Occipital lobe (tissue), 2 donors: Measurements from ENCODE around the gene TXK. TPM values are rescaled to one million over a fixed set of nuclear protein-coding genes. Genes with fewer than 3 reads are reported as not detected.
"Not testable (repeated sequence)": the region's sequence is repeated elsewhere in the genome, so short reads cannot be mapped to it uniquely, and the experiment has no call there.

Experiments
- DNase-seq: peaks from one replicate; lab custom pipeline; 2025; lab: John Stamatoyannopoulos, UW
- total RNA-seq: library from RNA; depleted of rRNA; stranded (reverse); fragments of >200 nt; gene quantifications from one replicate; pipeline ENCODE4 v1.2.3, GENCODE V29; 2014

TXK gene
- total RNA-seq, result 3.1 TPM

- no peak for DNase-seq
Measured at GRCh38 chr4:48134081-48134480, at the start of gene TXK. TXK (minus strand) TSS chr4:48134250; CDS start chr4:48134170, 80 bp downstream.

GRCh38 chr4:48180234-48180633 is 46.2 kb upstream of the TXK start:
- DNase-seq, result no peak

DNA sequence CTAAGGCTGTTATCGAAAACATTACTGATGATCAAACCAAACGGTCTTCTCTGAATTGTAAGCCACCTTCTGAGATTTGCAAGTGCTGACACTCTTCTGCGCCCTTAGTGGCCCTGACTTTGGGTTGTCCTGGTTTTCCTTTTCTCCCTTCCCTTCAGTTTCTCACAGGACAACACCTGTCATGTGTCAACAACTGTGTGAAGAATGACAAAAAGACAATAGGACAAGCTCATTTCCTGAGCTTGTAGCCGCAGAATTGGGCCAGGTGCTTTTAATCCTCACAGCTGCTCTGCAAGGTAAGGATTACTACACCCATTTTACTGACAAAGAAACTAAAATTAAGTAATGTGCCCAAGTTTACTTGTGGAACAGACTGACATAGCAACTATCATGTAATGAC is 44.9 kb upstream of the TXK start:
- no peak for DNase-seq

DNA sequence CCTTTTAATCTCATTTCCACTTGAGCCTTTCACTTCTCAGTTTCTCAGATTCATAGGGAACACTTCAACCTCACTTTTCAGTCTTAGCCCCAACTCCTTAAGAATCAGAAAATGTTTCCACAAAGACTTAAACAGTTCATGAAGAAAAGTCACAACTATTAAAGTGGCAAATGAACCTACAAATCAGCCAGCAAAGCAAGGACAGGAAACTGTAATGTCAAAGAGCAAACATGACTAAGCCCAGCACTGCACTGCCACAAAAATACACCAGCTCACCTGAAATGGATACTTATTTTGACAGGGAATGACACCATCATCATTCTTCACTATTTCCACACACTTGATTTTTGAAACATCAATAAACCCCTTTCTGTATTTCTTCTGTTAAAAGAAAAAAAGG is 41.8 kb upstream of the TXK start:
- DNase-seq, result no peak

GRCh38 chr4:48175328-48175727 is 41.3 kb upstream of the TXK start:
- DNase-seq, result no peak

GRCh38 chr4:48173056-48173991 is 39.3 kb upstream of the TXK start:
- peak; percentile 12 for DNase-seq

- no peak for DNase-seq
Measured at GRCh38 chr4:48172651-48173050, 38.6 kb upstream of the TXK start.

DNA sequence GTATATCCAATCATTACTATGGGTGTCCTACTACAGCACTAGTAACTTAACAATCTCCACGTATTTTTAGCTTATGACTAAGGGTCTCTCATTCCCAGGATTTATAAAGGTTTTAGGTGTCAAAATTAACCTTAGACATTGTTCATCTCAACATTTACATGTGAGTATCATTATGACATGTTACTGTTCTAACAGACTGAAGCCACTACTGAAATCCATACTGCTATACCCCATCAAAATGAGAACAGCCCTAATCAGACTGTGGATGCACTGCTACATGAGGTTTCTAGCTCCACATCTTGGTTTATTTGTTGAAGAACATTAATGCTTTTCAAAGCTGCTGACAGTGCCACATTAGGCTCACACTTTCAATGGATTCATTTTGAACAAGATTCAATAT is 35.6 kb upstream of the TXK start:
- DNase-seq, result no peak

DNA sequence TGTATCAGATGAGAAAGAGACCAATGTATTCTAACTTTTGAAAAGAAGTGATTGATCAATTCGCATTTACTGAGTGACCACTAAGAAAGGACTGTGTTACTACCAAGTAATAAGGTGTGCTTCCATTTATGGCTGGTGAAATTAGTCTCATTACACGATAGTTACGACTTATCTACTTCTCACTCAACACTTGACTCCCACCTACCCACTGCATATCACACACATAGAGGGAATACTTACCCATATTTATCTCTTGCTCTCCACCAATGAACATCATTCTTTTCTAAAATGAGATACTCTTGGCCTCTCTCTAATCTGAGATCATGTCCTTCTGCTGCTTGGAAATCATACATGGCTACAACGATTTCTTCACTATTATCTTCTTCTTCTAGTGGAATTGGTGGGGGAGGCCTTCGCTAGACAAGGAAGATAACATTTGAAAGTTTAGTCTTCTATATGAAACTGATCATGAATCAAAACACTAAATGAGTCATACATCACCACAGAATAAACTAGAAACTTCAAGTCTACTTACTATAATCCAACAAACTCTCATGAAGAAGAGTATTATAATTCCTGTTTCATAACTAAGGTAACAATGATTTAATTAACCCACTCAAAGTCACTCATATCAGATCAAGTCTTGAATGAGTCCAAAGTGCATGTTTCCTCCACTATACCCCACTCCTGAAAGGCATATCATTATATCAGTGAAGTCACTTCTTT is 33.7 kb upstream of the TXK start:
- DNase-seq, result no peak

DNA sequence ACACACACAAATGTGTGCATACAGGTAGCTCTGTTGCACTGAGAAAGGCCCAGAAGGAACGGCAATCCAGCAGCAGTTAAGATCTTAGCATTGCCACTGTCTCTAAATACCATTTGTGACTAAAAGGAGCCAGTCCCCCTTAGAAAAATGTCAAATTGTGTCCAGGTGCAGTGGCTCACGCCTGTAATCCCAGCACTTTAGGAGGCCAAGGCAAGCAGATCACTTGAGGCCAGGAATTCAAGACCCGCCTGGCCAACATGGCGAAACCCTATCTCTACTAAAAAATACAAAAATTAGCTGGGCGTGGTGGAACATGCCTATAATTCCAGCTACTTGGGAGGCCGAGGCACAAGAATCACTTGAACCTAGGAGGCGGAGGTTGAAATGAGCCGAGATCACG is 30.5 kb upstream of the TXK start:
- DNase-seq, result not testable (repeated sequence)

DNA sequence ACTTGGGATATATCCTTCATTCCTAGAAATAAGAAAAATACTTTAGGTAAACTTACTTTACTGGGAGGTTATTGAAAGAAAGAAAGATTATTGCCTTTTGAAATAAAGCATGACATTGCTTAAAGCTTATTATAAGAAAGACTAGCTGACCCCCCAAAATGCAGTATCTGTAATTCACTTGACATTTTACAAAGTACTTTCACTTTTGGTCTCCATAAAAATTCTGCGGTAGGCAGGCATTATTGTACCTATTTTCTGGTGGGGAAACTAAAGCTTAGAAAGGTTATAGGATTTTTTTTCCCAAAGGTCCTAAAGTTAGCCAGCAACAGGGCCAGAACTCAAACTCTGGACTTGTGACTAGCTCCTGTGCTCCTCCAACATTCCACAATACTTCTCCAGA is 29.7 kb upstream of the TXK start:
- DNase-seq, result no peak

DNA sequence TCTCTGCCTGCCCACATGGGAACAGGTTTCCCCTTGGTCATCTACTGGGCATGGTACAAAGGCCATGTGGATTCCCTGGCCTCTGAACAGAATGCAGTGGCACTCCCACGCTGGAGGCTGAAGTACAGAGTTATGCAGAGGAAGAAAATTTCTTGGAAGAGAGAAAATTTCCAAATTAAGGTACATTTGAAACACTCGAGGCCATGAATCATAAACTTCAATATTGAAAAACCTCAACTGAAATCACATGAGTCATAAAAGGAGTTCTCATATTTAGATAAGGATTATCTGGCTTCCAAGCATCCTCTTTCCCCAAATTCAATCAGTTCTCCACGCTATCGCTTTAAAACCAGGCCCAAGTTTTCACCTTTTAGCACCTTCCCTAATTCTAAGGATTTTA is 28.1 kb upstream of the TXK start:
- peak; percentile 2 for DNase-seq

DNA sequence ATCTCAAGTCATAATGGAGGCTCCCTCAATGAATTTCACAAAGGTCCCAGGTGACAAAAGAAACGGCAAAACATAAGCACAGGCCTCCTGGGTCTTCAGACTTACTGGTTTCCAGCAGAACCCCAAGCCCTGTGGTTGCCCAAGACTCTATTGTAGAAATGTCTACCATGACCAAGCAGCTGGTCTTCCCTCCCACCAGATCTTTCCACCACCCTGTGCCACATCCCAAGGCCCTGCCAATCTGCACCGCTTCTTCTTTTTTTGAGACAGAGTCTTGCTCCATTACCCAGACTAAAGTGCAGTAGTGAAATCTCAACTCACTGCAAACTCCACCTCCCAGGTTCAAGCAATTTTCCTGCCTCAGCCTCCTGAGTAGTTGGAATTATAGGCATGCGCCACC is 23.2 kb upstream of the TXK start:
- DNase-seq, result no peak

- no peak for DNase-seq
Measured at GRCh38 chr4:48156423-48156822, 22.4 kb upstream of the TXK start.

DNA sequence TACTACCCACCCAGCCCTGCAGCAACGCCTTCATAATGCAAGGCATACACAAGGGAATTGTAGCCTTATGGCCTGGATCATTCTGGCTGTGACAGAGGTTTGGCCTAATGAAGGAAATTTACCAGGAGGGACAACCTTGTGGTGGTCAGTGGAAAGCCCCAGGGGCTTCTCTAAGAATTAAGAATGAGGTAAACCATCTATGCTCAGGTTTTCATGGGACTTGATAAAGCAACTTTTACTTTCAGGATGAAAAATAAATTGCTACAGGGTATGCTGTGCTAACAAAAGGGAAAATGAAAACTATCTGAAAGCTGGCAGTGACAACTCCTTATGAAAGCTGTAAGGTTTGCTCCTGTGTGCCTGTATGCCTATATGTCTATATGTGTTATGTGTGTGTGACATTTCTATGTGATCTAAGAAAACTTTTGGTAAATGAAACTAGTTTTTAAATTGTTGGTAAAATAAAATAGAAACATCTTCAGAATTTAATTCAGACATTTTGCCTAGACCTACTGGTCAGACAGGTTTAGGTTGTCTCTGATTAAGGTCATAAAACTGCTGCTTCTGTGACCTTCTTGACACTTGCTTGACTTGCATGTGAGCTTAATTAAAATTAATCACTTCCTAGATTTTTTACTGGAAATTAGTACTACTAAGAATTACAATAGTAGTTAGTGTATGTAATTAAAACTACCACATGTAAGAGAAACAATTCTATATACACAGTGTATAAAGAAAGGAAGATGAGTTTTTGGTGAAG is 19.9 kb upstream of the TXK start:
- DNase-seq, result no peak

- no peak for DNase-seq
Measured at GRCh38 chr4:48152259-48152658, 18.2 kb upstream of the TXK start.

GRCh38 chr4:48149827-48150370 is 15.8 kb upstream of the TXK start:
- DNase-seq, result no peak

- DNase-seq, result no peak
Measured at GRCh38 chr4:48147621-48148020, 13.6 kb upstream of the TXK start.

DNA sequence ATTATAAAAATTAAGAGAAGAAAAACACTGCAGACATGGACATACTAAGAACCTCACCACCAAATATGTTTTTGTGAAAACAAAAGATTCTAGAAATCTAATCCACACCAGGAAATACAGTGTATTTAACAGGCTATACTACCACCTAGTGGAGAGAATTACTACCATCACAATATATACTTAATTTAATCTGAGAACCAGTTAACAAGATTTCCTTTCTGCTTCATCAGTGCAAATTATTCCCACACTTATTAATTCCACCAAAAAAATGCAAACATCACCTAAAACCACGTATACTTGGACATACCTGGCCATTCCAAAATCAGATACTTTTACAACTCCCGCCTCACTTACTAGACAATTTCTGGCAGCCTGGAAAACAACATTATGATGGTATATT is 7.0 kb upstream of the TXK start:
- DNase-seq, result no peak

- peak; percentile 1 for DNase-seq
Measured at GRCh38 chr4:48139691-48140090, 5.6 kb upstream of the TXK start.

- DNase-seq, result no peak
Measured at GRCh38 chr4:48138936-48139335, 4.9 kb upstream of the TXK start.

DNA sequence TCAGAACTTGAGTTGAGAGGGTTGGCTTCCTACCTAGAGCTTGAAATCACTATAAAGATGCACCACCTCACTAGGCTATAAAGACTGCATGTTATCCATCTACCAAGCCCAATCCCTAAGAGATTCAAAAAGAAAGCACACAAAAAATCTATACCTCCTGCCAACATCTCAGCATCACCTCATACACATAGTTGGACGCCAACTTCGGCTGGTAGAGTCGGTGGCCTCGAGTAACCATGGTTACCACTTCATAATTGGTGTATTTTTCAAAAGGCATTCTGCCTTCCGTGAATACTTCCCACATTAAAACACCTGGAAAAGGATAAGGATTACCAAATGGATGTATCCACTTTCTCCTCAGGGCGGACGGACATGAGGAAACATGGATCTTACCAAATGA is 4.5 kb upstream of the TXK start:
- DNase-seq, result no peak
